ENCODE results near the gene KCNG3.
"Not testable (repeated sequence)": the region's sequence is repeated elsewhere in the genome, so short reads cannot be mapped to it uniquely, and the experiment has no call there.

The KCNG3 gene

DNA sequence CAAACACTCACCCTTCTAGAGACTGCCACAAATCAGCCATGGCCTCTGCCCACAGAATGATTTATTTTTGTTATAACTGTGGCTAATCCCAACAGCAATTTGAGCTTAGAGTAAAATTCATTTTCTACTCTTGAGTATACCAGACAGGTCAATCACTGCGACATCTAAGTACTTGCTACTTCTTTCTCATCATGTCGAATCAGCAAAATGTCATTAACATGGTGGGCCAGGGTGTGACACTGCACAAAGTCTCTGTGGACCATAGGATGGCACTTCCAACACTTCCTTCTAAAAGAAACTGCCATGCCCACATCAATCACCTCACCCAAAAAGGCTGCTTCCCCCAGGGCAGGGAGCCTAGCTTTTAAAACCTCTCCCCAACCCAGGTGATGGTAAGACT lies 64.4 kb downstream of the KCNG3 start:
- no peak for DNase-seq

DNA sequence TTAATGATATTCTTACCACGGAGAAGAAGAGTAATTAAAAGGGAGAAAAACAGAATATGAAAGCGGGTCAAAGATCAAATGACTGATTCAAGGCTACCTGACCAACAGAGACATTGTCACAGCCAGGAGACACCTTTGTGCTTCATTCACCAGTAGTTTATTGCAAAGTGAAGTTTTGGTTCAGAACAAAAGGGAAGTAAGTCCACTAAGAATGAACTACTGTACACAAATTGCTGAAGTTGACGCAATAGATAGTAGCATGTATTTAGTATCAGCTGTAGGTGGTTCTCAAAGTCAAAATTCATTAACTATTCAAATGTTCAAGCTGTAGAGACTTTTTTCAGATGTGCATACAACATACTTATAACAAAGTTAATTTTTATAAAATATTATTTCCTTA lies 68.1 kb downstream of the KCNG3 start:
- no peak for DNase-seq

DNA sequence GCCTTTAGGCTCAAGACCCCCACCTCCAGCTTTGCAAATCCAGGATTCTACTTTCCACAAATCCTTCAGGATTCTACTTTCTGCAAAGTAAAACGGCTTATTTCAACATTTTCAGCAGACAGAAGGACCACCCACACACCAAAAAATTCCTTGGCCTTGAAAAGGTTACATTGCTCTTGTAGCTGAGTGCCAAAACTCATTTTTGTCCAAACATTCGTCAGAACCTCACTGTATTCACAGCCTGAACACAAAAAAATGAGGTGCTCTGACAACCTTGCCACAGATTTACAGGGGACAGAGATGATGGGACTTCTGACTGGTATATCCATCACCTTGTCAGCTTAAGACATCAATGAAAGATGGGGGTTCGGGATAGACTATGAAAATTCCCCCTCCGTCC lies 69.7 kb downstream of the KCNG3 start:
- DNase-seq = no peak

DNA sequence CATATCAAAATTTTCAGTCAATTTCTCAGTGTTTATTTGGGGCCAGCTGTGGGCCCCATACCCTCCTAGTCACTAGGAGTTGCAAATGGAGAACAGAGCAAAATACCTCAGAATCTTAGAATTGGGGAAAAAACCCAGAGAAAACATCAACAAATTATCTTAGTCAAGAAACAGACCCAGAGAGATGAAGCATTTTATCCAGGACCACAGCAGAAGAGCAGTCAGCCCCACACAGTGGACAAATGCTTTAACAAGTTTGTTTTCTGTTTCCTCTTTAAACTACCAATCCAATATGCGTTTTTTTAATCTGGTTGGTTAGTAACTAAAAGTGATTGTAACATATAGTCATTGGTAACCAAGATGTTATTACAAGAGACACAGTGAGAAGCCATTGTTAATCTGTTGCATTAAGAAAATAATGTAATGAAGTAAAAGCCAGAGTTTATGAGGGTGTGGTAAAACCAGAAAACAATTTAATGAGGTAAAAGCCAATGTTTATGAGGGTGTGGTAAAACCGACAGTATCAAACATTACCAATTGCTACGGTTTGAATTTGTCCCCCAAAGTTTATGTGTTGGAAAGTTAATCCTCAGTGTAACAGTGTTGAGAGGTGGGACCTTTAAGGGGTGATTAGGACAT lies 72.1 kb downstream of the KCNG3 start:
- DNase-seq = no peak

DNA sequence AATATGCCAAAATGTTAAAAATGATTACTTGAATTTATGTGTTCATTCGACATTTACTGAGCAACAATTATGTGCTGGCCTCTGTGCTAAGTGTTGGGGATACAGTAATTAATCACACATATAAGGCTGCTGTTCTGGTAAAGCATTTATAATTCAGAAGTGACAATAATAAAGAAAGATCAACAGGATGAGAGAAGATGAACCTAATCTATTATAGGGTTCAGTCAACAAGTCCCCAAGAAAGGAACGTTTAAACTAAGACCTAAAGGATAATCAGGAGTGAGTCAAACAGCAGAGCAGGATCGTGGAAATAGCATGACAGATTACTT lies 72.7 kb downstream of the KCNG3 start:
- no peak for DNase-seq

DNA sequence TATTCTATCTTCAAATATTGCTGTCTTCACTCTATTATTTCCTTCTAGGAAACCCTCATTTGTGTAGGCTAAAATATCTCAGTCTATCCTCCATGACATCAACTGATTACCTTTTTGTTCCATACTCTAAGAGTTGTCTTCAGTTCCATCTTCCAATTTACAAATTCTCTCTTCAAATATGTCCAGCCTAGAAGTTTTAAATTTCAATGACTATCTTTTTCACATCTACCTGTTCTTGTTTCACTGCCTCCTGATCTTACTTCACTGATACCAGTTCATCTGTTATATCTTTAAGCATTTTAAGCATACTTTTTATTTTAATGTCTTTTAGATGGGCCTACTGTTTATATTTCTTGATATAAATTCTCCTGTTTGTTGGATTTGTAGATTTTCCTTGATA lies 79.1 kb downstream of the KCNG3 start:
- no peak for DNase-seq

DNA sequence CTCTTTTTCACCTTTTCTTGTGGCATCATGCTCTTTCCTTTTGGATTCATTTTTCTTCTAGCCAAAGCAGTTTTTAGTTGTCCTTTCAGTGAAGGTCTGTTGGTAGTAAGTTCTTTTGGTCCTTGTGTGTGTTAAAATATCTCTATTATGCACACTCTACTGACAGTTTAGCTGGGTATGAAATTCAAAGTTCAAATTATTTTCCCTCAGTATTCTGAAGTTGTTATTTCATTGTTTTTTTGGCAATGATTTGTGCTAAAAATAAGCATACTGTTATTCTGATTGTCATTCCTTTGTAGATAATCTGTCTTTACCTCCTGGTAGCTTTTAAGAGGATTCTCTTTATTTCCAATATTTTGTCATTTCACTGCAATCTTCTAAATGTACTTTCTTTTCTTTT lies 79.6 kb downstream of the KCNG3 start:
- DNase-seq = no peak

DNA sequence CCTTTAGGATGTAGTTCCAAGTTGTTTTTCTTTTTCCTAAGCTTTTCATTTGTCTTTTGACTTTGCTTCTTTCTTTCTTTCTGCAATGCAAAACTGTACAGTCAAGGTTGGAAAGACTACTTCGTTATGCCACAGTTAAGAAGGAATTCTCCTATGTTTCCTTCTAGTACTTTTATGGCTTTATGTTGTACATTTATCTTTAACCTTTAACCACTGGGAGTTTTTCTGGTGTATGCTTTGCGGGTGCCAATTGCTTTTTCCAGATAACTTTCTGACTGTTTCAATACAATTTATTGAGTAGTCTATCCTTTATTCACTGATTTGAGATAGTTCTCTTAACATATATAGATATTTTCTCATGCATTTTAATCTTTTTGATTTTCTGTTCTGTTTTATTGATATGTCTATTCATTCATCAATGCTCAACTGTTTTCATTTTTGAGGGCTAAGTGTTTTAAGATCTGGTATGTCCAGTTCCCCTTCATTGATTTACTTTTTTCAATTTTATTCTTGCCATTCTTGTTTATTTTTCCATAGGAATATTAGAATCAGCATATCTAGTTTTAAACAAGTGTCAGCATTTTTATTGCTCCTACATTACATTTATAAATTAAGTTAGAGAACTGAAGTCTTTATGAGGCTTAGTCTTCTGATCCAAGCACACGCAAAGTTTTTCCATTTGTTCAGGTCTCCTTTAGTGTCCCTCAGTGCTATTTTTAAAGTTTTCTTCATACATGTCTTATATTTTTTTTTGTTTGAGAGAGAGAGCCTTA lies 82.9 kb downstream of the KCNG3 start:
- no peak for DNase-seq

DNA sequence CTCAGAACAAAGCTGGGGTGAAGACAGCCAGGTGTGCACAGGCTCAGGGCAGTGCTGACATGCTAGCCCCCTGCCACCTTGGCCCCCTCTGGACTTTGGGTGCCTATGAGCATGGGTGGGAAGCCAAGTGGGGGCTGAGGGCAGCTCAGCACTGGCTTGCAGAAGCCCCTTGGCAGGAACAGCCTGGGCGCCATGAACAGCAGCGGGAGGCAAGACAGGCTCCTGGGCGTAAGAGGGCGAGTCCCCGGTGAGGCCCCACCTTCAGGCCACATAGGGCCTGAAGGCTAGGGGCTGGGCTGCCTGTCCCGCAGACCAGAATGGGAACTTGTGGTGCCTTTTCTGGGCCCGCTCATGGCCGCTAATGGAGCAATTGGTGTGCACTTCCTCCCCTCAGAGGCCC lies 85.8 kb downstream of the KCNG3 start:
- DNase-seq = no peak

DNA sequence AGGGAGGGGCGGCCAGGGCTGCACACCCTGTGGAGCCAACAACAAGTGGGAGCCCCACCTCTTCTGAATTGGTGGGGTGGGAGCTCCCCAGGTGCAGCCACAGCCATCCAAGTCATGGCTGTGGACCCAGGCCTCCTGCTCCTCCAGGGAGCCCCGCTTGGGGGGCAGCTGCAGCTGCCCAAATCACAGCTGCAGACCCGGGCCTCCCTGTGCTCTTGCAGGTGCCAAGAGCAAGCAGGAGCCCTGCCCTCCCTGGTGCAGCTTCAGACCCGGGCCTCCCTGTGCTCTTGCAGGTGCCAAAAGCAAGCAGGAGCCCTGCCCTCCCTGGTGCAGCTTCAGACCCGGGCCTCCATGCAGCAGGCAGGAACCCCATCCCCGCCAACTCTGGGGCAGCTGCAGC lies 86.3 kb downstream of the KCNG3 start:
- DNase-seq = no peak

DNA sequence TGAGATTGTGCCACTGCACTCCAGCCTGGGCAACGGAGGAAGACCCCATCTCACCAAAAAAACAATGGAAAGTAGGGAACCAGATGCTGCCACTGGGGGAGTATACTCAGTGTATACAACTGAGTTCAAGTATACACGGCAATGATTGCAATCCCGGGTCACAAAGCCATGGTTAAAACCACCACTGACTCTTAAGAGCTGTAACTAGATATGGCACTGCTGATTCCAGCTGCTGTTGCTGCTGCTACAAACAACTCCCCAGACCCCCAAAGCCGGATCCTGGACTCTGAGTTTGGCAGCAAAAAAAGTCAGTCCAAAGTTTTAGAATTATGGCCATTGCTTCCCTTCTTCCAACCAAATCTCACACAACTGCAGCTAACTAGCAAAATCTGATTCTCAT lies 89.1 kb downstream of the KCNG3 start:
- no peak for DNase-seq

DNA sequence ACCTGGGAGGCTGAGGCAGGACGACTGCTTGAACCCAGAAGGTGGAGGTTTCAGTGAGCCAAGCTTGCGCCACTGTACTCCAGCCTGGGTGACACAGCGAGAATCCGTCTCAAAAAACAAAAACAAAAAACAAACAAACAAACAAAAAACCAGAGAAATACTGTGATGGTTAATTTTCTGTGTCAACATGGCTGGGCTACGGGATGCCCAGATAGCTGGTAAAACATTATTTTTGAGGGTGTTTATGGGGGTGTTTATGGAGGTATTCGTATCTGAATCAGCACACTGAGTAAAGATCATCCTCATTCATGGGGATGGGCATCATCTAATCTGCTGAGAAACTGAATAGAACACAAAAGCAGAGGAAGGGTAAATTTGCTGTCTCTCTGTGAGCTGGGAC lies 92.0 kb downstream of the KCNG3 start:
- no peak for DNase-seq

DNA sequence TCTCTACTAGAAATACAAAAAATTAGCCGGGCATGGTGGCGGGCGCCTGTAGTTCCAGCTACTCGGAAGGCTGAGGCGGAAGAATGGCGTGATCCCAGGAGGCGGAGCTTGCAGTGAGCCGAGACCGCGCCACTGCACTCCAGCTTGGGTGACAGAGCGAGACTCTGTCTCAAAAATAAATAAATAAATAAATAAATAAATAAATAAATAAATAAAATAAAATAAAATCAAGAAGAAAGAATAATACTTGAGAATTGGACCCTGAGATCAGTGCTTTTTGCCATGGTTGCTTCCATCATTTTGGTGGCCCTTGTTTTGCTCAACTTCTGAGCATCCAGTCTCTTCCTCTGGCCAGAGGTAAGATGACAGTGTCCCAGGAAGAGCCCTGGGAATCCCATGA lies 95.7 kb downstream of the KCNG3 start:
- DNase-seq = not testable (repeated sequence)

DNA sequence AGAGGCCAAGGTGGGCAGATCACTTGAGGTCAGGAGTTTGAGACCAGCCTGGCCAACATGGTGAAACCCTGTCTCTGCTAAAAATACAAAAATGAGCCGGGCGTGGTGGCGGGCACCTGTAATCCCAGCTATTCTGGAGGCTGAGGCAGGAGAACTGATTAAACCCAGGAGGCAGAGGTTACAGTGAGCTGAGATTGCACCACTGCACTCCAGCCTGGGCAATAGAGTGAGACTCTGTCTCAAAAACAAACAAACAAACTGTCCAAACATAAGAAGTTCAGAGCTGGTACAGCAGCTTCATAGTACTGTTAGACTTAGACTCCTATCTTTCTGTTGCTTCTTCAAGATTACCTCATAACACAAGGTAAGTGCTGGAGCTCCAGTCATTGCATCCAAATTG lies 100.5 kb downstream of the KCNG3 start:
- DNase-seq = not testable (repeated sequence)

DNA sequence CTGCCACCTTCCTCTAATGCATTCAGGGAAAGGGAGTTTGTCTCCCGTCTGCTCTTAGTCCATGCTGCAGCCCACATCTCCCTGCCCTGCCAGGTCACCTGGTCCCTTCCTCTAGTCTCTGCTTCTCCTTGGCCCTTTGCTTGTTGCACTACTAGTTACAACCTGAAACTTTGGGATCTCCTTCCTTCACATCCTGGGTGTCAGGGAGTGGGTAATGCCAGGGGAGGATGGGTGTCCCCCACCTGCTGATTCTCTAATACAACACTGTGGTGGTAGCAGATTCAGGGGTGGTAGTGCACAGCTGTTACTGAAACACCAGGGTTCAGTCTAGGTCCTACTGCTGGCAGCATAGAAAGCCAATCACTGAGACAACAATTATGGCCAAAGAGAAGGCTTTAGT lies 101.6 kb downstream of the KCNG3 start:
- DNase-seq = no peak
